ENCODE data around the gene MAU2.

Gene MAU2

DNA sequence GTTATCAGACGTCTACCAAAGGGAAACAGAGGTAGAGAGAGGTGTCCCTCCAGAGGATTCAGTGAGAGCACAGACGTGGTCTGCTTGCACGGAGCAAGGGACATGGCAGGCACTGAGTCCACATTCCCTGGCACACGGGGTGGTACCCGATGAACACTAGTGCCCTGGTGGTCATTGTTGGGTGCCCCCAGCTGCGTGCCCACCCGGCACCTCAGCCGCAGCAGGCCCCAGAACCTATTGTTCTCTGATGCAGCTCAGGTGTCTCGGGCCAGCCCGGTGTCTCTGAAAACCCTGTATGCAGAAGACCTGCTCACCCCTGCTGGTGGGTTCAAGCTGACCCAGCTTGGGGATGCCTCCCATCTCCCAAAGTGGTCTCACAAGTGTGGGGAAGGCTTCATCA, 12.3 kb upstream of the MAU2 start:
- no peak for DNase-seq

DNA sequence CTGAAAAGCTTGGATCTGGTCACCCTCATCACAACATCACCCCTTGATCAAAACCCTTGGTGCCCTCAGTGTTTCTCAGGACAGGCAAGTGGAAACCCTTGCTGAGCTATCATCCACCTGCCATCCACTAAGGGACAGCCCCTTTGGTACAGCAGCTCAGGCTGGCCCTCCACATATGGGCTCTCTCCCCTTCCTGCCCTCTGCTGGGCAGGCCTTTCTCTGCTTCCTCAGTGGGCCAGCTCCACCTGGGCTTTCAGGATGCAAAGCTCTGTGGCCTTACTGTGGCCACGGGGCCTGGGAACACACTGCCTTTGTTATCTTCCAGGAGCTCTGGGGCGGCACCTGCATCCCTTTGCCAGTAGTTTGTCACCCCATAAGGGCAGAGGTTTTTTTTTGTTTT, 5.2 kb upstream of the MAU2 start:
- DNase-seq: no peak

DNA sequence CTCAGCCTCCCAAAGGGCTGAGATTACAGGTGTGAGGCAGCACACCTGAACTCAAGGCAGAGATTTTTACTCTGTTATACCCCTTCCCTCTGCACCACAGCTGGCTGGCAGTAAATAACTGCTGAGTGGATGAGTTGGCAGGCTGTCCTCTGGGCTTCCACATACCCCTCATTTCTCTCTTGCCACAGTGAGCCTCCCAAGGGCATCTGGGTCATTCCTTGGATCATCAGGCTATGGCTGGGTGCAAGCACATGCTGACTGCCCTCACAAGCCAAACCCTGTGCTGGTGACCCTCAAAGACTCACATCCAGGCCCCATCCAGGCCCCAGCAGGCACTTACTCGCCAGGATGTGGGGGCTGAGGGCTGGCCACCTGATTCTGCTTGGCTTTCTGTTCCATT, 4.5 kb upstream of the MAU2 start:
- DNase-seq: no peak

DNA sequence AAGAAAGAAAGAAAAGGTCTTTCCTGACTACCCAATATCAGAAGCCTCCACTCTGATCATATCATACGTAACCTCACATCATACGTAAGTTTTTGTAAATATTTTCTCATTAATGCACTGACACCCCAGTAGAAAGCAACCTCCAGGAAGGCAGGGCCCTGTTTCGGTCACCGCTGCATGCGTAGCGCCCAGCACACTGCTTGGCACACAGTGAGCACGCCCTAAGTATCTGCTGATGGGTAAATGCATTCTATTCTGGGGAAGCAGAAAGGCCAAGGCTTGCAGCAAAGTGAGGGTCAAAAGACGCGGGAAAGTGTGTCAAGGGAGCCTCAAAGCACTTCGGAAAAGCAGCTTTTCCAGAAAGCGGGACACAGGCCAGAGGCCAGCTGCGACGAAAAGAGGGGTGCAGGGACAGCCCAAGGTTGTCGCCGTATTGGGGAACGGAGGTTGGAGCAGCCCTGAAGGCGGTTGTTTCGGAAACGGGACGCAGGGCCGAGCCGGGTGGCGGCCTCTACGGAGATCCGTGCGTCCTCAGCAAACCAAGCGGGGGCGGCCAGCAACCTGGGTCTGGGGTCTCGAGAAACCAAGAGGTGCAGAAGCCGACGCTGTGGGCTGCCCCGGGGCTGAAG, 783 bp upstream of the MAU2 start:
- no peak for DNase-seq

DNA sequence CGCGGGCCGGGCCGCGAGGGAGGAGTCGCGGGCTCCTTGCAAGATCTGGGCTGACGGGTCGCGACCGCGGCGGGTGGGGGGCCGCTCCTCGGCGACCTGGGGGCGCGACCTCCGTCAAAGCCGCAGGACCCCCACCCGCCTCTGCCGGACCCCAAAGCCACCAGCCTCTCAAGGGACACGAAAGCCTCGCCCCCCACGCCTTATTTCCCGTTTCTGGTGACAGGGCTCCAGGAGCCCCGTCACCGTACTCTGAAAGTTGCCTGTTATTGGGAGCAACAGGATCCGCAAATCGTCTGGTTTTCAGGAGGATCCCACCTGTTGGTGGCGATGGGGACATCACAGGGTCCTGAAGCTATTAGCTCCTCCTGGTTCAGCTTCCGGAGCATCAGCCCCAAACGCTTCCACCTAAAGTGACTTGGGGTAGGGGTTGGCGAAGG, 530 bp downstream of the MAU2 start:
- DNase-seq: no peak

DNA sequence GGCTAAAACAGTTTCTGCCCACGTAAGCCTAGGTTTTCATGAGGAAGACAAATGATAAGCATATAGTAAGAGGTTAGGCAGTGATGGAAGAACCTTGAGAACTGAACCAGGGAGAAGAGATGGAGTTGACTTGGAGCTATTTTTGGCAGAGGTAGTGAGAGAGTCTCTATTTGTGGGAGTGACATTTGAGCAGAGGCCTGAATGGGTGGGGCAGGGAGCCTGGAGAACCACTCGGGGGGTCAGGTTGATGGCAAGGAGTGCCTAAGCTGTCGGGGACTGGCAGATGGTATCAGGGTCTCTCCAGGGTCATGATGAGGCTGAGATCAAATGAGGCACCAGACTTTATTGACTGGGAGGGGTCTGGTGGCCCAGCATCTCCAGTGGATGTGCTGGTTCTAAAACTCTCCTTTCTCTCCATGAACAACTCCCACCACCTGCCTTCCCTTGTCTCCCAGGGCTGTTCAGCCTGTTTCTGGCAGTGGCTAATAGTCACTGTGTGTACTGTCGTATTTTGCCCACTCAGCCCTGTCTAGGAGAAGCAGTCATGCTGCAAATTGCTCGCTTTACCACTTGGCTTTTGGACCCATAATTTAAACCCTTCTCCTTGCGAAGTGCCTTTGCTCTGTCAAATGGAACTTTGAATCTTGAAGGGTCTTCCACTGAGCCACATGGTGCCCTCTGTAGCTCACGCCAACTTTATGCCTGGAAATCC, 3.6 kb downstream of the MAU2 start:
- no peak for DNase-seq

DNA sequence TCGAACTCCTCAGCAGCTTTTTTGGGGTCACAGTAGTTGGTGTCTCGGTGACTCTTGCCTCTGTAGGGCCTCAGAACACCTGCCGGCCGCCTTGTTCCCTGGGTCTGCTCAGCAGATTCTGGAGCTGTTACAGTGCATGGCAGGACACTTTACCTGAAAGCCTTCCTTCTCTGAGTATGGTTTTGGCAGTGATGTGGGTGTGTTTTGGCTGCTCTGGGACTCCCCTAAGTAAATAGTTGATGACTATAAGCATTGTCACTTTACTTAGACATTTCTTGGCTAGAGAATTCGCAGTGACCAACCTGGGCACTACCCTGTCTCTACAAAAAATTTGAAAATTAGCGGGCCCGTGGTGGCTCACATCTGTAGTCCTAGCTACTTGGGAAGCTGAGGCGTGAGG, 7.0 kb downstream of the MAU2 start:
- no peak for DNase-seq

DNA sequence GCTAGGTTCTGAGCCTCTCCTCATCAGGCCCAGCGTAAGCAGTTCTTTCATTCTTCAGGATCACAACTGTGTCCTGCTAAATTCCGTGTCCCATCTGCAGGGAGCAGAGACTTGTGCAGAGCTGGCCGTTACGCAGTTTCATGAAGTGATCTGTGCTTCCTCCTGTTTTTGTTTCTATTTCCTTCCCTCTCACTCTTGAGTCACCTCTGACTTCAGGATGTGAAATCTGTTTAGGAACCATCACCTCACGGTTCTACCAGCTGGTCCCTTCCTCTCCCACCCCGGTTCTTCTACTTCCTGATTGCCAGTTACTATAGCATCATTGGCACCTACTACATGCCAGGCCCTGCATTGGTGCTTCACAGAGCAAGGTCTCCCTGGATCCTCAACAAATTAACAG, 8.5 kb downstream of the MAU2 start:
- DNase-seq: no peak

DNA sequence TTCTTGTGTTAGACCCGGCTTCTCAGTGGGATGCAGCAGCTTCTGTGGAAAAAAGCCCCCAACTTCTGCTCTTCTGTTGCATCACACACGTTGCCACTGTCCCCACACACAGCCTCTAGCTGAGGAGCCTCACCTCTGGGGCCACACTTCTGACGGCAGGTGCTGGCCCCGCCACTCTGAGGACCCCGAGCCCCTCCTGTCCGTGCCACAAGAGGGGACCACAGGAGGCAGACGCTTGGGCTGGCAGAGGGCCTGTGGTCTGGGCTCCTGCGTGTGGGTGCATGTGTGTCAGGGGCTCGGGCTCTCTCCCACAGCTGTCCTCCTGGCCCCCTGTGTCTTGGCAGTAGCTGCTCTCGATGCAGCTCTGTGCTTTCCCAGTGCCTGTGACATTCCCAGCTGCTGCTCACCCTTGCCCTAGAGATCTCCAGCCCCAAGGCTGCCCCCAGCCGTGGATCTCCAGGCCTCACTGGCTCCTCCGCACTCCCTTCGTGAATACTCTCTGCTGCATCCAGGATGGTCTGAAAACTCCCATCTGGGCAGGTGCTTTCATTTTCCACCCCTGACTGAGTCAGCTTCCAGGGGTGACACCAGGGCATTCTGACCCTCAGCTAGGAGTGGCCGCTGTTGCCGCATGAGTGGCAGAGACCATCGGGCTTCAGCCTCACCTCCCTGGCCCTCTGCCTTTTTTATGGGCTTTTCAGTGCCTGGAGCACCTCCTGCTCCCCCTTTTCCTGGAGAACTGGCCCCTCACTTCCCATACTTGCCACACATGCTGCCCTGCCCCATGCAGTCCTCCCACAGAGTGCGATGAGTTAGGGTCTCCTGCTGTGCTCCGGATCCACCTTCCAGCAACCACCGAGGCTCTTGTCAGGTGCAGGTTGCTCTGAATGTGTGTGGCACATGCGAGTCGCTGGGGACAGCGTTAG, 13.7 kb downstream of the MAU2 start:
- no peak for DNase-seq

DNA sequence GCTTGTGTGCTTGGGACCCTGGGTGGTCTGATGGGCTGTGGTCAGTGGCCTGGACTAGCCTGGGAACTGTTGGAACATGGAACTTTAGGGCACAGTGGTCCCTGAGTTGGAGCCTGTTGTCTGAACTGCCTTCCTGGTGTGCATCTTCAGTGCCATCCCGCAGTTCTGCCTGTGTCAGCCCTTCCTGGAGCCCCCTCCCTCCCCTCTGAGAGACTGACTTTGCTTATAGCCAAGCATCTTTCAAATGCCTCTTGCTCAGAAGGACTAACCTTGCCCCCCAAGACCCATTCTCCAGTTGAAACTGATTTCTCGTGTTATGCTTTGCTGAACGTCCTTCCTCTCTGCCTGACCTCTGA, 14.3 kb downstream of the MAU2 start:
- DNase-seq: no peak

DNA sequence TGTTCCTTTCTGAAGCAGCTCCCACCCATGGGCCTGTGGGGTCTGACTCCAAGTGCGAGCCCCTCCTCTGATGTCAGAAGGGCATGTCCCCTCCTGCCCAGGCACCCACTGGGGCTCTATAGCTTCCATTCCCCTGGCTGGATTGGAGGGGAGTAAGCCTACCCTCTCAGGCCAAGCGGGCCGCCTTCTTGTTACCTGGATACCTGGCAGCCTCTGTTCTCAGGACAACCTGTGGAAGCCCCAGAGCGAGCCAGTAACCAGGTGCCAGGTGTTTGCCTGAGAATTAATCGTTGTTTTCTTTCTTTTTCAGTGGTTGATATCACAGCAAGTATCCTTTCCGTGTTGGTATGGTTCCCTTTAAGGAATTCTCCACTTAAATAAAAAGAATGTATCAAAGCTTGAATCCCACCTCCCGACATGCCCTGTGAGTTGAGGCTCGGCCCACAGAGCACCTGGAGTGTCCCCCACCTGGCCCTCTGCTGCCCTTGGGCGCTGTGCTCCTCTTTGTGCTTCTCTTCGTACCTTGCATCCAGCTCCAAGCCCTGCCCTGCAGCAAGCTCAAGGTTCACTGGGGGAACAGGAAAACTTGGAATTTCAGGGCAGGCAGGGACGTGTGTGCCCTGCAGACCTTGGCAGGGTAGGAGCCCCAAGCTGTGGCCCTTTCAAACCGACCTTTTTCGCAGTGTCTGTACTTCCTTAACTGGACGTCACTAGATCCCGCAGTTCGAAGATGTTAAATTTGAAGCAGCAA, 15.0 kb downstream of the MAU2 start:
- DNase-seq: no peak

DNA sequence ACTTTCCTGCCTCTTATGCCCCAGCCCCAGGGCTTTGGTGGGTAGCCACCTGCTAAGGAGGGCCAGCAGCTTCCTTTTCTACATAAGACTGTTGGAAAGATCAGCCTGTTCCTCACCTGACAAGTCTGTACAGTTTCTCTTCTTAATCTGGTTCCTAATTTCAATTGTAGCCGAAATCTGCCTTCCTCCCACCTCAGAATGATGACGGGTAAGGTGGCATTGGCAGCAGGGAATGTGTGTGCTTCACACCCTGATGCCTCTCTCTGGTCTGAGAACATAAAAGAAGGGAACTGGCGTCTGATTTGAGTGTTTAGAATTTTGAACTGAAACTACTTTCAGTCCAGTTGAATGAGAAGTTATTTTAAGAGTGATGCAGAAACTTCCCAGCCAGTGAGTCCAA, 16.0 kb downstream of the MAU2 start:
- no peak for DNase-seq

DNA sequence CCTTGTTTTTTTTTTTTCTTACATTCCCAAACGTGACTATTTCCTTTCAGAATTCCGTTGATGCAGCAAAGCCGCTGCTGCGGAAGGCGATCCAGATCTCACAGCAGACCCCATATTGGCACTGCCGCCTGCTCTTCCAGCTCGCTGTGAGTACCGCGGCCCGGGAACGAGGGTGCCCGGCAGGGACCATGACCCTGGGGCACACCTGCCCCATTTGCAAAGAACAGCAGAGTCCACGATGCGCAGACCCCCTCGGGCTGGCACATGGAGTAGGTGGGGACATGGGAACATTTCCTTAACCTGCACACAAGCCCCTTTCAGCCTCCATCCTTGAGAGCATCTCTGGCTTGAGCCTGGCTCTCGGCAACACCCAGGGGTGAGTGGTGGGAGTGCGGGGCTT, 16.5 kb downstream of the MAU2 start:
- DNase-seq: no peak

DNA sequence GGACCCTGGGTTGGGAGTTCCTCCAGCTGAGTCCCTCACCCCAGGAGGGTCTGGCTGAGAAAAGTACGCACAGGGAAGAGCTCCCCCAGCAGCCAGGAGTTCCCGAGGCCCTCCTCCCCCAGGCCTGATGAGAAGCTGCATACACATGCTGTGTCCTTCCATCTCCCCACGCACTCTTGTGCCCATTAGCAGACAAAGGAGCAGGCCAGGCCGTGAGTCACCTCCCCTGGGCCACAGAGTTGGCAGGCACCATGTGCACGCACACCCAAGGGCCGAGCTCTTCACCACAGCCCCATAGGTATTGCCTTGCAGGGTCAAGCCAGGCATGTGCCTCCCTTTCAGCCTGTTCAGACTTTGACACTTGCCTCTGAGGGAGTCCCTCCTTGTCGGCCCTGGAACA, 17.5 kb downstream of the MAU2 start:
- DNase-seq: no peak

DNA sequence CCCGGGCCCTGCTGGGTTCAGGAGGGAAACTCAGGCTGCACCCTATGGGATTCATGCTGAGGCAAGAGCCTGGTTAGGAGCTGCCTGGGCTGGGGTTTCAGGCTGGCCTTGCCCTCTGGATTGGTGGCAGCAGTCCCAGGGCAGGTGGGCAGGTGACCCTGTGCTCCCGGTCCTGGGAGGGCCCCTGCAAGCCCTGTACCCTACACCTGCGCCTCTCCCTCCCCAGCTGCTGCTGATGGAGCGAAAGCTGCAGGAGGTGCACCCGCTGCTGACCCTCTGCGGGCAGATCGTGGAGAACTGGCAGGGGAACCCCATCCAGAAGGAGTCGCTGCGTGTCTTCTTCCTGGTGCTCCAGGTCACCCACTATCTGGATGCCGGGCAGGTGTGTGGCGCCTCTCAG, 20.4 kb downstream of the MAU2 start:
- DNase-seq: no peak

DNA sequence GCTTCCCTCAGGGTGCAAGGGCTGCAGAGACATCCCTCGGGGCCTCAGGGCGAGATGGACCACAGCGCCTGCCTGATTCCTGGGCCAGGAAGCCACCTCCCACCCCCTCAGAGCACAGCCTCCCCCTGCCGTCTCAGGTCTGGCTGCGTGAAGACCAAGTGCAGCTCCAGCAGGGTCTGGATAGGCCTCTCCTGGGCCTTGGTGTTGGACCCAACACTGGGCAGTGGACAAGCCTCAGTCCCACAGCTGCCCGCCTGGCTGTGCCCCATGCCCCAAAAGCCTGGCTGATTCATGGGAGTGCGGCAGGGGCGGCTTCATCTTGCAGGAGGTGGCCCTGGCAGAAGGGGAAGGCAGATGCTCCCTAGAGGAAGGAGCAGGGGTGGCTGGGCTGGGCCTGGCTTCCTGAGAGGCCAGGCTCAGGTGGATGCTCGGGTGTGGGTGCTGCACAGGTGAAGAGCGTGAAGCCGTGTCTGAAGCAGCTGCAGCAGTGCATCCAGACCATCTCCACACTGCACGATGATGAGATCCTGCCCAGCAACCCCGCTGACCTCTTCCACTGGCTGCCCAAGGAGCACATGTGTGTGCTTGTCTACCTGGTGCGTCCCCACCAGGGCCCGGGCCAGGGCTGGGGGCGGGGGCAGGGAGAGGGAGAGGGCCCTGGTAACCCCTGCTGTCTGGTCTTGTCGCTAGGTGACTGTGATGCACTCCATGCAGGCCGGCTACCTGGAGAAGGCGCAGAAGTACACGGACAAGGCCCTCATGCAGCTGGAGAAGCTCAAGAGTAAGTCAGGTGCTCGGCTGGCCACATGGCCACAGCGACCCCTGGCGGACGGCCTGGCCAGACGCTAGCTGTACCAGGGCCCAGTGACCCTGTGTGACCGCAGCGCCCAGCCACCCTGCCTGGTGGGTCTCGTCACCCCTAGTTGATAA, 21.7 kb downstream of the MAU2 start:
- DNase-seq: no peak

DNA sequence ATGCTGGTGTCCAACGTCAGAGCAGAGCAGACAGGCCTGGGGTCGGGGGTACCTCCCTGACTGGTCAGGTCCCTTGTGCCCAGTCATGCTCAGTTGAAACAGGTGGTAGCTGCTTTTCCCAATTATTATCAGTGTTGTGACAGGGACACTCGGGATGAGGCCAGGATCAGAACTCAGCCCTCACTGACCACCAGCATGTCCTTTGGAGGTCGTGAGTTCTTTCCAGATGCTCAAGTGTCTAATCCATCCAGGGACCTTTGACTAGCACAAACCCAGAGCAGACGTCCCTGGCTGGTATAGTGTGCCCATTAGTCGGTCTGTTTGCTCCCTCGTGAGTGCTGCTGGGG, 22.4 kb downstream of the MAU2 start:
- DNase-seq: no peak

DNA sequence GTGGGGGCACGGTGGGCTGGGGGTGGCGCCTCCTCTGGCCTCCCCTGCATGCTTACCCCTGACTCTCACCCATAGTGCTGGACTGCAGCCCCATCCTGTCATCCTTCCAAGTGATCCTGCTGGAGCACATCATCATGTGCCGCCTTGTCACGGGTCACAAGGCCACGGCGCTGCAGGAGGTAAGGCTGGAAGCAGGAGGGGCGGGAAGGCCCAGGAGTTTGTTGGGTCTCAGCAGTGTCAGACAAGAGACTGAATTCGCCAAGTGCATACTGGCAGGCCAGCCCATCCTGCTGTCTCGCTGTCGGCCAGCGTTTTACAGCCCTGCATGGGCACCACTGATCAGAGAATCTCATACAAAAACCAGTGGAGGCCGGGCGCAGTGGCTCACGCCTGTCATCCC, 23.1 kb downstream of the MAU2 start:
- no peak for DNase-seq

DNA sequence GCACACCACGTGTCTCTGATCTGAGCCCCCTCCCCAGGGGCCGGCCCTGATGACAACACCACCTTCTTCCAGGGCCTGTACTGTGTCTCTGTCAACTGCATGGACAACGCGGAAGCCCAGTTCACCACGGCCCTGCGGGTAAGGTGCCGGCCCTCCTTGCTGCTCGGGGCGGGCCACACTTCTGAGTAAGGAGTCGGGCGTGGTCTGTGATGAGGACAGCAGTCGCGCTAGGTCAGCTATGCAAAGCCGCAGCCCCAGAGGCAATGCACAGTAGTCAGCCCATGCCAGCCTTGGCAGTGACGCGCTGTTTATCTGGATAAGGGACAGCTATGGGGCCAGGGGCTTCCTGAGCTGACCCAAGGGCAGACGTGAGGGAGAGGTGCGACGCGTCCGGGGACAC, 24.6 kb downstream of the MAU2 start:
- DNase-seq: no peak

DNA sequence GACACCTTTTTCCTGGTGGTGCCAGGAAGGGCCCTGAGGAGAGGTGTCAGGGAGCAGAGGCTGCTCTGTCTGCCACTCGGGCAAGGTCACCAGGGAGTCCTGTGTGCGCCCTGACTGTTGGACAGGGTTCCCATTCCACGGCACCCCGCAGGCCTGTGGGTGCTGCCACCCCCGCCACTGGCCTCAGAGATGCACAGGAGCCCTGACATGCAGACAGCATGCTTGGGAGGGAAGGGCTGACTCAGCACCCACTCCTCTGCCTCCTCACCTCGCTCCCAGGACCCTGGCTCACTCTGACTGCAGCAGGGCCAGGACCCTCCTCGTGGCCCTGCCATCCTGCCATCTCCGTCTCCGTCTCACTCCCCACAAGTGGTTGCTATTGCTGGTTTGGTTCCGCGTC, 25.3 kb downstream of the MAU2 start:
- DNase-seq: no peak

DNA sequence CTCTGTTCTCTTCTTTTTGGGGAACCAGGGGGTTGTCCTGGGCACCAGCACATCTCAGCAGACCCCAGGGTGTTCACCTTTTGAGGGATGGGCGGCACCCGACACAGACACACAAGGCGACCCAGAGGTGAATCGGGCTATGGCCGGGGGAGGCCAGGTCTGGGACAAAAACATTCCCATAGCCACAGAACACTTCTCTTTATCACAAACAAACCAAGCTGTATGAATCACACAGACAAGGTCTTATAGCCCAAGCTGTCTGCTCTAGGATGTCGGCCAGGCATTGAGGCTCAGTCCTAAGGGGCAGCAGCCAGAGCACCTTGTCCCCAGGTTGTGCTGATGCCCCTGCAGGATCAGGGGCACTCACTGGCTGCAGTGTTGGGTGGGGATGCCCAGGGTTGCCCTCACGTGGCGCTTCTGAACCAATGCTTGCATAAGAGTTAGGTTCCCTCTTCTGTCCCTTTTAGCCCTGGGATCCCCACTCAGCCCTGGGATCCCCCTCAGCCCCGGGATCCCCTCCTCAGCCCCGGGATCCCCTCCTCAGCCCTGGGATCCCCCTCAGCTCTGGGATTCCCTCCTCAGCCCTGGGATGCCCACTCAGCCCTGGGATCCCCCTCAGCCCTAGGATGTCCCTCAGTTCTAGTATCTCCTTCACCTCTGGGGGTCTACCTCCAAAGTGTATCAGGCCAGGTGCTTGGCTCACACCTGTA, 26.9 kb downstream of the MAU2 start:
- no peak for DNase-seq

DNA sequence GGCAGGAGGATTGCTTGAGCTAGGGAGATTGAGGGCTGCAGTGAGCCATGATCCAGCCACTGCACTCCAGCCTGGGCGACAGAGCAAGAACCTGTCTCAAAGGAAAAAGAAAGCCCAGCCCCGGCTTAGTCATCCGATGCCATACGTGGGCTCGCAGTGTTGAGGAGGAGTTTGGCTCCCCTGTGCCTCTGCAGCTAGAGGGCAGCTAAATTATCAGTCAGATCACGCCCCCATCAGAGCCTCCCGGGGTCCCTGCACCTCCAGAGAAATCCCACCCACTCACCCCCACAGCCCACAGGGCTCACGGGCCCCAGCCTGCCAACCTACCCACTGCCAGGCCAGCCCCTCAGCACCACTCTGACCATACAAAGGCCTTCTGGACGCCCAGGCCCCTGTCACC, 27.6 kb downstream of the MAU2 start:
- no peak for DNase-seq
